Measurements from ENCODE around the gene HNRNPA1.

The HNRNPA1 gene

DNA sequence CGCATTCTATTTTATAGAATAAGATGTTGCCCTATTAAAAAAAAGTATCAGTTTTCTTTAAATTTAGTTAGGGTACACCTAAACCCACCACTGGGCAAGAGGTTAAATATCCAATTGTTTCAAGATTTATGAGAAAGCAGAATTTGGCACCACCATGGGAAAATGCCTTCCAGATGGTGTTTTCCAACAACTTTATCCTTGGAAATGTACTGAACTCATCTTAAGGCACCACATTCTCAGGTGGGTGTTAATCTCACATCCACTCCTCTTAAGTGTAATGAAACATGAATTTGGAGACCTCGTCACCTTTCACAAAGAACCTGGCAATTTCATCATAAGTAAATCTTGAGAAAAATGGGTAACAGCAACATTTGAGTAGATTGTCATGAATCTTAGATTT lies 13.7 kb upstream of the HNRNPA1 start:
- H3K9me3 ChIP-seq = no peaks in the 10 kb centered on the region
- no peak overlapping the region for H3K4me3 ChIP-seq (ENCODE audit: low read depth, low read length)
- peaks cover 34% of the 10 kb centered on the region for H3K4me1 ChIP-seq
- TF ChIP-seq, protein P1, sequence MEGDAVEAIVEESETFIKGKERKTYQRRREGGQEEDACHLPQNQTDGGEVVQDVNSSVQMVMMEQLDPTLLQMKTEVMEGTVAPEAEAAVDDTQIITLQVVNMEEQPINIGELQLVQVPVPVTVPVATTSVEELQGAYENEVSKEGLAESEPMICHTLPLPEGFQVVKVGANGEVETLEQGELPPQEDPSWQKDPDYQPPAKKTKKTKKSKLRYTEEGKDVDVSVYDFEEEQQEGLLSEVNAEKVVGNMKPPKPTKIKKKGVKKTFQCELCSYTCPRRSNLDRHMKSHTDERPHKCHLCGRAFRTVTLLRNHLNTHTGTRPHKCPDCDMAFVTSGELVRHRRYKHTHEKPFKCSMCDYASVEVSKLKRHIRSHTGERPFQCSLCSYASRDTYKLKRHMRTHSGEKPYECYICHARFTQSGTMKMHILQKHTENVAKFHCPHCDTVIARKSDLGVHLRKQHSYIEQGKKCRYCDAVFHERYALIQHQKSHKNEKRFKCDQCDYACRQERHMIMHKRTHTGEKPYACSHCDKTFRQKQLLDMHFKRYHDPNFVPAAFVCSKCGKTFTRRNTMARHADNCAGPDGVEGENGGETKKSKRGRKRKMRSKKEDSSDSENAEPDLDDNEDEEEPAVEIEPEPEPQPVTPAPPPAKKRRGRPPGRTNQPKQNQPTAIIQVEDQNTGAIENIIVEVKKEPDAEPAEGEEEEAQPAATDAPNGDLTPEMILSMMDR (IDR thresholded peaks at IDR 0.05; ENCODE audit: low read depth, low read length) = no peak
- H3K36me3 ChIP-seq = no peaks in the 10 kb centered on the region
- DNase-seq = no peak
- no peaks in the 10 kb centered on the region for H3K27me3 ChIP-seq

DNA sequence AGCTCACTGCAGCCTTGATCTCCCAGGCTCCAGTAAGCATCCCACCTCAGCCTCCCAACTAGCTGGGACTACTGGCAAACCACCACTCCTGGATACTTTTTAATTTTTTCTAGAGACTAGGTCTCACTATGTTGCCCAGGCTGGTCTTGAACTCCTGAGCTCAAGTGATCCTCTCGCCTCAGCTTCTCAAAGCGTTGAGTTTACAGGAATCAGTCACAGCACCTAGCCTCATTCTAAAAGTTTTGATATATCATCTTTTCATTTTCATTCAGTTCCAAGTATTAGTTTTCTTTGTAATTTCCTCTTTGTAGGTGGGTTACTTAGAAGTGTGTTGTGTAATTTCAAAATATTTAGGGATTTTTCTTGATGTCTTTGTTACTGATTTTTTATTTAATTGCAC lies 10.2 kb upstream of the HNRNPA1 start:
- DNase-seq = no peak
- no peaks in the 10 kb centered on the region for H3K27me3 ChIP-seq
- H3K4me3 ChIP-seq (ENCODE audit: low read depth, low read length) = no peak overlapping the region
- TF ChIP-seq, protein P1 (IDR thresholded peaks at IDR 0.05; ENCODE audit: low read depth, low read length) = no peak
- peaks cover 28% of the 10 kb centered on the region for H3K36me3 ChIP-seq
- peaks cover 17% of the 10 kb centered on the region for H3K4me1 ChIP-seq
- no peaks in the 10 kb centered on the region for H3K9me3 ChIP-seq

DNA sequence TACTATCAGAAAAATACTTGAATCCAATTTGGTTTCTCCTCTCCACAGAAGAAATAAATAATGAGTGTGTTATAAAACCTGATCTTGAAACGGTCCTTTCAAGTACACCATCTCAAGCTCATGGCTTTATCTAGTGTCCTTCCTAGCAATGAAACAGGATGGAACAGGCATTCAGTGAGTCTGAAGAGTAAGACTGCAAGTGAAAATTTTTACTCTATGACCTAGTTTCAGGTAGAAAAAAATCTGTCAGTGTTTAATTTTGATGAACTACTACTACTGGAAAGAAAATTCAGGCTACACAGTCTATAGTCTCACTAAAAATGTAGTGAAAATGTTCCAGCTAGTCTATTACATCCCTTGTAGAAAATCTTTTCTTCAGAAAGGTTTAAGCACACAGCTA lies 8.3 kb upstream of the HNRNPA1 start:
- TF ChIP-seq, protein P1 (IDR thresholded peaks at IDR 0.05; ENCODE audit: low read depth, low read length) = no peak
- Histone ChIP-seq H3K27me3 (no peaks in the 10 kb centered on the region), H3K4me3 (ENCODE audit: low read depth, low read length) (no peak overlapping the region), H3K9me3 (no peaks in the 10 kb centered on the region), H3K36me3 (peaks cover 28% of the 10 kb centered on the region), H3K4me1 (peaks cover 13% of the 10 kb centered on the region)
- DNase-seq = no peak

DNA sequence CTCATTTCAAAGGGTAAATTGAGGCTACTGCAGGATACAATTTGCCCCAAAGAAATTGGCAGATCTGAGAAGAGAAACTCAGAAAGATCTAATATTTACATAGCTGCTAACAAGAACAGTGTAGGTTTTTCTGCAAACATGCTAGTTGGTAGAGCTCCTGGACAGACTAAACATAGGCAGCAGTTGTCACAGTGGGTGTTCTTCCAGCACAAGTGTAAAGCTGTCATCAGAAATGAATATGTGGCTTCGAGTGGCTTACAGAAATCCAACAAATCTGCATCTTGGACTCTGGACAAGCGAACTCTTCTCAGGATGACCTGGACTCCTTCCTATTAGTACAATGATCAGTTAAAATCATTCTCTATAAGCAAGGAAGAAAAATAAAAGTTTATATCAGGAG lies 6.5 kb upstream of the HNRNPA1 start:
- peaks cover 33% of the 10 kb centered on the region for H3K36me3 ChIP-seq
- no peaks in the 10 kb centered on the region for H3K9me3 ChIP-seq
- DNase-seq = no peak
- TF ChIP-seq, protein P1 (IDR thresholded peaks at IDR 0.05; ENCODE audit: low read depth, low read length) = no peak
- H3K4me3 ChIP-seq (ENCODE audit: low read depth, low read length) = no peak overlapping the region
- no peaks in the 10 kb centered on the region for H3K27me3 ChIP-seq
- peaks cover 13% of the 10 kb centered on the region for H3K4me1 ChIP-seq

DNA sequence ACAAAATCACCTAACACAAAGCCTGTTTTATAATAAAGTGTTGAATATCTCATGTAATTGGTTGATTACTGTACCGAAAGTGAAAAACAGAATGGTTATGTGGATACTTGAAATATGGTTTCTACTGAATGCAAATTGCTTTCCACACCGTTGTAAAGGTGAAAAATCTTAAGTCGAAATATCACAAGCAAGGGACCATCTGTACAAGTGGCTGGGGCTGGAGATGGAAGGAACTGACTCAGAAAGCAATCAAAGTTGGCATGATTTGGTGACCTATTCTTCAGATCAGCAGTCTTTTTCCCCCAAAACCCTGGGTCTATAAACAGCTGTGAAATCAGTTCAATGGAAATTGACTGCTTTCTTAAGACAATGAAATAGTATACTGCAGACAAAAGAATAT lies 4.2 kb upstream of the HNRNPA1 start:
- TF ChIP-seq, protein P1 (IDR thresholded peaks at IDR 0.05; ENCODE audit: low read depth, low read length) = no peak
- no peak for DNase-seq
- Histone ChIP-seq H3K27me3 (no peaks in the 10 kb centered on the region), H3K4me3 (ENCODE audit: low read depth, low read length) (no peak overlapping the region), H3K36me3 (peaks cover 39% of the 10 kb centered on the region), H3K4me1 (peaks cover 13% of the 10 kb centered on the region), H3K9me3 (no peaks in the 10 kb centered on the region)

DNA sequence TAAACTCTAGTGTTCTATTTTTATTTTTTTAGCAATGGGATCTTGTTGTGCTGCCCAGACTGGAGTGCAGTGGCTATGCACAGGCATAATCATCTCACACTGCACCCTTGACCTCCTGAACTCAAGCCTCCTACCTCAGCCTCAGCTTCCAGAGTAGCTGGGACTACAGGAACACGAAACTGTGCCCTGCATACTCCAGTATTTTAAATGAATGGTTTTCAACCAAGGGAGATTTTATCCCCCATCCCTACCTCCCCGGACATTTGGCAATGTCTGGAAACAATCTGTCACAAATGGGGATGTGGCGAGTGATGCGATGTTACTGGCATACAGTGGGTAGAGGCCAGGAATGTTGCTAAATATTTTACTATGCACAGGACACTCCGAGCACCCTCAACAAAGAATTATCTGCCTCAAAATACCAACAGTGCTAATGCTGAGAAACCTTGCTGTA lies 2.7 kb upstream of the HNRNPA1 start:
- Histone ChIP-seq H3K4me1 (peaks cover 2% of the 10 kb centered on the region), H3K9me3 (no peaks in the 10 kb centered on the region), H3K27me3 (no peaks in the 10 kb centered on the region), H3K36me3 (peaks cover 47% of the 10 kb centered on the region), H3K4me3 (ENCODE audit: low read depth, low read length) (peak overlapping the region; percentile 78)
- TF ChIP-seq, protein P1 (IDR thresholded peaks at IDR 0.05; ENCODE audit: low read depth, low read length) = no peak
- no peak for DNase-seq

Measured in BE2C (cell line).